Frontal cortex (tissue), 1 donor: ENCODE measurements around the gene ZNF99. TPM values are rescaled to one million over a fixed set of nuclear protein-coding genes. Genes with fewer than 3 reads are reported as not detected.

Experiments used
- small RNA-seq: library from RNA; depleted of rRNA; stranded (forward); fragments of <200 nt; gene quantifications from one replicate; pipeline ENCODE3, GENCODE V24; 2014
- total RNA-seq: library from RNA; depleted of rRNA; stranded (reverse); fragments of >200 nt; gene quantifications from one replicate; pipeline ENCODE4 v1.2.3, GENCODE V29; 2014

ZNF99 gene
- total RNA-seq, 1 donor from 2014 or later: 0.41 TPM

Small RNA genes lying within 50 kb of the gene (small RNA-seq; reads per million reads assigned to genes)
- gene AC008626.1 (not detected), gene AC008626.2 (not detected)

Other genes with a start within 250 kb of the ZNF99 start
- 4.1 TPM for gene ZNF492, start 149.8 kb downstream of the ZNF99 start, total RNA-seq
- gene ZNF723, start 48.1 kb upstream of the ZNF99 start, total RNA-seq: not detected
- 0.41 TPM for gene ZNF728, start 219.0 kb upstream of the ZNF99 start, total RNA-seq